Trophoblast cell (in vitro differentiated cells and primary cell): ENCODE data around the gene THY1.
A peak's percentile ranks its signal among the peaks of the same experiment; 100 is the strongest.

Source experiments
- DNase-seq, 2 donors: peaks; one replicate each; pipeline ENCODE4 v3.0.0-alpha.2; 2016
- H2AFZ ChIP-seq: 2 replicates; pipeline ENCODE4 v1.6.1; 2013; ENCODE audit warnings: low read length, moderate library complexity, mild to moderate bottlenecking; ENCODE audit not compliant: insufficient read depth, poor library complexity
- H2AK5ac ChIP-seq: 2 replicates; pipeline ENCODE4 v1.6.1; 2013; ENCODE audit warnings: mild to moderate bottlenecking, low read length
- H2BK120ac ChIP-seq: 2 replicates; pipeline ENCODE4 v1.6.1; 2013; ENCODE audit warnings: low read length, mild to moderate bottlenecking, moderate library complexity; ENCODE audit not compliant: insufficient read depth, poor library complexity
- H2BK12ac ChIP-seq: 2 replicates; pipeline ENCODE4 v1.6.1; 2013; ENCODE audit warnings: mild to moderate bottlenecking, low read length, moderate library complexity
- H2BK5ac ChIP-seq: 2 replicates; pipeline ENCODE4 v1.6.1; 2013; ENCODE audit warnings: low read length, low read depth, moderate library complexity, mild to moderate bottlenecking; ENCODE audit not compliant: poor library complexity
- H3K14ac ChIP-seq: 2 replicates; pipeline ENCODE4 v1.6.1; 2013; ENCODE audit warnings: mild to moderate bottlenecking, low read length
- H3K18ac ChIP-seq: 2 replicates; pipeline ENCODE4 v1.6.1; 2013; ENCODE audit warnings: mild to moderate bottlenecking, low read length
- H3K23ac ChIP-seq: 2 replicates; pipeline ENCODE4 v1.6.1; 2013; ENCODE audit warnings: low read length
- H3K27ac ChIP-seq: 2 replicates; pipeline ENCODE4 v1.5.1; 2013; ENCODE audit warnings: low read depth, mild to moderate bottlenecking, inconsistent platforms, low read length, moderate library complexity
- H3K27me3 ChIP-seq: 2 replicates; pipeline ENCODE4 v1.6.1; 2013; ENCODE audit warnings: inconsistent platforms, mild to moderate bottlenecking, low read length, moderate library complexity; ENCODE audit not compliant: insufficient read depth
- H3K36me3 ChIP-seq, 2 experiments: 1 replicate in 1 of 2; 2 replicates in 1 of 2; pipeline ENCODE4 v1.6.1; 2013; ENCODE audit warnings: low read length in 2 of 2, mild to moderate bottlenecking in 2 of 2, moderate library complexity in 1 of 2; ENCODE audit not compliant: insufficient read depth in 2 of 2, control insufficient read depth in 1 of 2
- H3K4ac ChIP-seq: 2 replicates; pipeline ENCODE4 v1.6.1; 2013; ENCODE audit warnings: low read depth, mild to moderate bottlenecking, low read length, moderate library complexity
- H3K4me1 ChIP-seq, 2 experiments: 1 replicate in 1 of 2; 2 replicates in 1 of 2; pipeline ENCODE4 v1.6.1; 2013; ENCODE audit warnings: low read length in 2 of 2, mild to moderate bottlenecking in 2 of 2, moderate library complexity in 1 of 2; ENCODE audit not compliant: insufficient read depth in 2 of 2, control insufficient read depth in 1 of 2
- H3K4me2 ChIP-seq: 2 replicates; pipeline ENCODE4 v1.6.1; 2013; ENCODE audit warnings: inconsistent platforms, mild to moderate bottlenecking, low read length, moderate library complexity
- H3K4me3 ChIP-seq: 2 replicates; pipeline ENCODE4 v1.5.1; 2013; ENCODE audit warnings: mild to moderate bottlenecking, low read depth, low read length, inconsistent platforms
- H3K79me1 ChIP-seq: one replicate; pipeline ENCODE4 v1.6.1; 2013; ENCODE audit warnings: low read length
- H3K79me2 ChIP-seq: 2 replicates; pipeline ENCODE4 v1.6.1; 2013; ENCODE audit warnings: low read length, mild to moderate bottlenecking; ENCODE audit not compliant: control insufficient read depth, insufficient read depth, poor library complexity
- H3K9ac ChIP-seq: 2 replicates; pipeline ENCODE4 v1.6.1; 2013; ENCODE audit warnings: mild to moderate bottlenecking, low read length
- H3K9me3 ChIP-seq: 2 replicates; pipeline ENCODE4 v1.6.1; 2013; ENCODE audit warnings: low read depth, mild to moderate bottlenecking, control low read depth, inconsistent platforms, low read length; ENCODE audit not compliant: insufficient read depth
- H4K12ac ChIP-seq: 2 replicates; pipeline ENCODE4 v1.6.1; 2013; ENCODE audit warnings: low read depth, mild to moderate bottlenecking, low read length, moderate library complexity
- H4K8ac ChIP-seq: 2 replicates; pipeline ENCODE4 v1.6.1; 2013; ENCODE audit warnings: low read depth, mild to moderate bottlenecking, low read length, moderate library complexity
- H4K91ac ChIP-seq: one replicate; pipeline ENCODE4 v1.6.1; 2013; ENCODE audit warnings: low read depth, mild to moderate bottlenecking, low read length, moderate library complexity
- WGBS: extraction: QIAGEN DNeasy Blood & Tissue Kit; methylation state at CpG from one replicate; pipeline ENCODE4 v1.1.7; 2013; ENCODE audit warnings: missing lambda C conversion rate; ENCODE audit not compliant: insufficient read length, insufficient coverage; ENCODE audit errors: extremely low coverage; 5-methylcytosine and 5-hydroxymethylcytosine counted together

Gene THY1

DNA sequence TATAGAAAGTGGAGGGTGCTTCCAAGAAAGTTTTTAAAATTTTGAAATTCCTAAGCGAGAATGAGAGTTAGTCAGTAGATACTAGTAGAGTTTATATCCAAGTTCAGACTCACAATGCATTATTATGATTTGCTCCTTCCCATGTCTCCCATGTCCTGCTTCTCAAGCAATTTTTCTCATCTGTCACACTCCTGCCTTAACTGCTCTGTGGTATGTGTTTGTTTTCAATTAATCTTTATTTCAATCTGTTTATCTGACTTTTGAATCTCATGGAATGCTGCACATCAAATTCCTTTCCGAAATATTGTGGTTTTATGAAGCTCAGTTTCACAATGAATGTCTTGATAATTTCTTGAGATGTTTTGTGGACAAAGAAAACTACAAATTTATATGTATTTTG is 18.1 kb downstream of the THY1 start:
- Histone ChIP-seq H3K27ac (no peak overlapping the region), H2BK5ac (no peak overlapping the region), H3K14ac (no peak overlapping the region), H2AFZ (no peak overlapping the region), H3K27me3 (no peaks in the 10 kb centered on the region), H3K4ac (no peak overlapping the region), H2AK5ac (no peak overlapping the region), H2BK120ac (no peak overlapping the region), H3K18ac (no peak overlapping the region), H3K4me3 (no peak overlapping the region), H3K4me1 (no peaks in the 10 kb centered on the region), H3K9me3 (no peaks in the 10 kb centered on the region), H3K79me2 (no peaks in the 10 kb centered on the region), H2BK12ac (no peak overlapping the region), H4K12ac (no peak overlapping the region), H3K79me1 (no peaks in the 10 kb centered on the region), H3K36me3 (no peaks in the 10 kb centered on the region), H3K23ac (no peak overlapping the region), H3K4me2 (no peak overlapping the region), H4K8ac (no peak overlapping the region), H3K9ac (no peak overlapping the region), H4K91ac (no peak overlapping the region)
- no CpG with 5 or more reads among the region's 2 CpGs for WGBS
- peak in 1 of 2 donors; percentile 21 for DNase-seq

DNA sequence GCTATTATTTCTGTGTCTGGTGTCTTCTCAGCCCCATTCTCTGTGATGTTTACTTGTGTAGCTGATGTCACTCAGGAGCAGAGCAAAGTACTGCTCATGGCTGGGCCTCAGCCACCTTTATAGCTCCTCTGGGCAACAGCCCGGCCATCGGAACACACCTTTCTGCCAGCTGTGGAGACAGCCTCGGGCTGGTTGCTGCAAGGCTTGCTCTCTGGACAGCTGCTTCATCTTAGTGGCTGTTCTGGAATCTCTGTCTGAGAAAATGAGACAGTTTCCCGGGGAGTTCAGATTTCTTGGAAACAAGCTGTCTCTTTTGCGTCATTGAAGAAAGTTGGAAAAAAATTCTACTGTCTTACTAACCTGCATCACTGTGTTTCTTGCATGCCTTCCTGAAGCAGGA is 20.0 kb downstream of the THY1 start:
- no peak overlapping the region for H2BK120ac ChIP-seq
- no peak overlapping the region for H4K91ac ChIP-seq
- H3K4ac ChIP-seq, result no peak overlapping the region
- H3K79me1 ChIP-seq, result no peaks in the 10 kb centered on the region
- H4K8ac ChIP-seq, result no peak overlapping the region
- no peak overlapping the region for H3K4me3 ChIP-seq
- H4K12ac ChIP-seq, result no peak overlapping the region
- no peak overlapping the region for H3K14ac ChIP-seq
- H3K9ac ChIP-seq, result no peak overlapping the region
- H3K9me3 ChIP-seq, result no peaks in the 10 kb centered on the region
- H3K27ac ChIP-seq, result no peak overlapping the region
- no peak overlapping the region for H2AFZ ChIP-seq
- no peak overlapping the region for H3K18ac ChIP-seq
- H3K79me2 ChIP-seq, result no peaks in the 10 kb centered on the region
- H3K23ac ChIP-seq, result no peak overlapping the region
- H3K27me3 ChIP-seq, result no peaks in the 10 kb centered on the region
- H2BK12ac ChIP-seq, result no peak overlapping the region
- H3K4me1 ChIP-seq, result no peaks in the 10 kb centered on the region
- peak; percentile 55 to 59 for DNase-seq
- H2BK5ac ChIP-seq, result no peak overlapping the region
- no CpG with 5 or more reads among the region's 5 CpGs for WGBS
- no peak overlapping the region for H2AK5ac ChIP-seq
- no peak overlapping the region for H3K4me2 ChIP-seq
- no peaks in the 10 kb centered on the region for H3K36me3 ChIP-seq

DNA sequence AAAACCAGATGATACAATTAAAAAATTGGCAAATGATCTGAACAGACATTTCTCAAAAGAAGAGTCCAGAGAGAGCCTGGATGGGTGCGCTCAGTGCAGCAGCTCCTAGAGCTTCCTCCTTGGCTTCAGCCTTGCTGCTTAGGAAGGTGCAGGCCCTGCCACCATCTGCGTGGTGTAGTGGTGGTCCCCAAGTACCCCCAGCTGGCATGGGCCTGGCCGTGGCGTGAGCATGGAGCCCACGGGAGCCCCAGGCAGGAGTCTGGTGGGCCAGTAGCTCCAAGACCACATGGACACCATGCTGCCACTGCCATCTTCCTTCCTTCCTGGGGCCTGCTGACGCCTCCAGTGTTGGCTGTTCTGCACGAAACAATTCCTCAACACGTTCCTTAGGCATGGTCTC is 20.5 kb downstream of the THY1 start:
- no peak overlapping the region for H3K27ac ChIP-seq
- H3K4ac ChIP-seq, result no peak overlapping the region
- no peak overlapping the region for H3K4me2 ChIP-seq
- H3K14ac ChIP-seq, result no peak overlapping the region
- H3K27me3 ChIP-seq, result no peaks in the 10 kb centered on the region
- WGBS, result no CpG with 5 or more reads among the region's 8 CpGs
- no peak overlapping the region for H4K12ac ChIP-seq
- H3K36me3 ChIP-seq, result no peaks in the 10 kb centered on the region
- H3K23ac ChIP-seq, result no peak overlapping the region
- H3K79me1 ChIP-seq, result no peaks in the 10 kb centered on the region
- H2BK5ac ChIP-seq, result no peak overlapping the region
- H3K4me1 ChIP-seq, result no peaks in the 10 kb centered on the region
- no peak overlapping the region for H2AFZ ChIP-seq
- H2BK120ac ChIP-seq, result no peak overlapping the region
- no peak for DNase-seq
- no peak overlapping the region for H3K9ac ChIP-seq
- no peak overlapping the region for H3K18ac ChIP-seq
- no peak overlapping the region for H4K91ac ChIP-seq
- H3K79me2 ChIP-seq, result no peaks in the 10 kb centered on the region
- H2AK5ac ChIP-seq, result no peak overlapping the region
- no peak overlapping the region for H3K4me3 ChIP-seq
- H3K9me3 ChIP-seq, result no peaks in the 10 kb centered on the region
- no peak overlapping the region for H4K8ac ChIP-seq
- H2BK12ac ChIP-seq, result no peak overlapping the region

DNA sequence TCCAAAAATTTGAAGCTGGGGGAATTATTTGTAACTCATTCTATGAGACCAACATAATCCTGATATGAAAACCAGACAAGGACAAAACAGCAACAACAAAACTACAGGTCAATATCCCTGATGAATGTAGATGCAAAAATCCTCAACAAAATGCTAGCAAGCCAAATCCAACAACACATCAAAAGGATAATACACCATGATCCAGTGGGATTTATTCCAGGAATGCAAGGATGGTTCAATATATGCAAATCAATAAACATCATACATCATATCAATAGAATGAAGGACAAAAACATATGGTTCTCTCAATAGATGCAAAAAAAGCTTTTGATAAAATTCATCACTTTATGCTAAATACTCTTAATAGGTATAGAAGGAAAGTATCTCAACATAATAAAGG is 22.1 kb downstream of the THY1 start:
- H2BK120ac ChIP-seq, result no peak overlapping the region
- no peaks in the 10 kb centered on the region for H3K9me3 ChIP-seq
- H3K4me3 ChIP-seq, result no peak overlapping the region
- H3K18ac ChIP-seq, result no peak overlapping the region
- no peak overlapping the region for H4K91ac ChIP-seq
- H3K27ac ChIP-seq, result no peak overlapping the region
- H4K12ac ChIP-seq, result no peak overlapping the region
- no peaks in the 10 kb centered on the region for H3K27me3 ChIP-seq
- no peak overlapping the region for H3K4ac ChIP-seq
- H2BK12ac ChIP-seq, result no peak overlapping the region
- H3K4me2 ChIP-seq, result no peak overlapping the region
- no peak for DNase-seq
- H3K23ac ChIP-seq, result no peak overlapping the region
- no peak overlapping the region for H3K9ac ChIP-seq
- no peak overlapping the region for H2AFZ ChIP-seq
- no peak overlapping the region for H2AK5ac ChIP-seq
- H3K14ac ChIP-seq, result no peak overlapping the region
- H3K36me3 ChIP-seq, result no peaks in the 10 kb centered on the region
- H3K79me1 ChIP-seq, result no peaks in the 10 kb centered on the region
- no peak overlapping the region for H2BK5ac ChIP-seq
- H3K4me1 ChIP-seq, result no peaks in the 10 kb centered on the region
- H4K8ac ChIP-seq, result no peak overlapping the region
- no peaks in the 10 kb centered on the region for H3K79me2 ChIP-seq

DNA sequence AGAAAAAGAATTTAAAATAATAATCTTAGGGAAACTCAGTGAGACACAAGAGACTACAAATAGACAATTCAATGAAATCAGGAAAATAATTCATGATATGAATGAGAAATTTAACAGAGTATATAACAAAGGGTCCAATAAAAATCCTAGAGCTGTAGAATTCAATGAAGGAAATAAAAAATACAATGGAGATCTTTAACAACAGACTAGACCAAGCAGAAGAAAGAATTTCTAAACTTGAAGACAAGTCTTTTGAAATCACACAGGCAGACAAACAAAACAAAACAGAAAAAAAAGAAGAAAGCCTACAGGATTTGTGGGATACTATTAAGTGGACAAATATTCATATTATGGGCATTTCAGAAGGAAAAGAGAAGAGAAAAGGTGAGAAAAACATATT is 25.2 kb downstream of the THY1 start:
- H3K27me3 ChIP-seq, result no peaks in the 10 kb centered on the region
- H3K9ac ChIP-seq, result no peak overlapping the region
- no peak overlapping the region for H3K18ac ChIP-seq
- no peak overlapping the region for H2BK12ac ChIP-seq
- H3K27ac ChIP-seq, result no peak overlapping the region
- H3K14ac ChIP-seq, result no peak overlapping the region
- H2BK120ac ChIP-seq, result no peak overlapping the region
- H3K4me1 ChIP-seq, result no peaks in the 10 kb centered on the region
- no peak for DNase-seq
- no peak overlapping the region for H4K8ac ChIP-seq
- no peaks in the 10 kb centered on the region for H3K79me2 ChIP-seq
- H4K91ac ChIP-seq, result no peak overlapping the region
- H4K12ac ChIP-seq, result no peak overlapping the region
- no peak overlapping the region for H3K4me2 ChIP-seq
- H2BK5ac ChIP-seq, result no peak overlapping the region
- H2AK5ac ChIP-seq, result no peak overlapping the region
- H3K4me3 ChIP-seq, result no peak overlapping the region
- no peaks in the 10 kb centered on the region for H3K9me3 ChIP-seq
- no peak overlapping the region for H2AFZ ChIP-seq
- no peaks in the 10 kb centered on the region for H3K79me1 ChIP-seq
- no peak overlapping the region for H3K4ac ChIP-seq
- H3K23ac ChIP-seq, result no peak overlapping the region
- no peaks in the 10 kb centered on the region for H3K36me3 ChIP-seq
